Measurements from ENCODE around the gene MACROD2.

DNA sequence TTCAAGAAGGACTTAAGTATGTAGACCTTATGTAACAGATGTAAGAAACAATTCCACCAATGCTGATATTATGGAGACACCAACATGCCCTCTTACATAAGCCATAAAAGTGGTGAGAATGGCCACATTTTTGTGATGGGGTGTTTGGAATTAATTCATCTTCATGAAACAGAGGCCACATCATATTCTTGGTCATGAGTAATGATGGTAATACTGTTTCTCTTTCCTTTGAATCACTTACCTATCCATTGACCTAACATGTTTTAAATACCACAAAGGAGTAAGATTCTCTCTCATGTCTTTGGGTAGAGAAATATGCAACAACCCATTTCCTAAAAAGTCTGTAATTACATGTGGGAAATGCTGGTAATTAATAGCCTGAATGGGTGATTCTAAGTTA is 887.5 kb downstream of the MACROD2 start:
- TF ChIP-seq, protein P1, sequence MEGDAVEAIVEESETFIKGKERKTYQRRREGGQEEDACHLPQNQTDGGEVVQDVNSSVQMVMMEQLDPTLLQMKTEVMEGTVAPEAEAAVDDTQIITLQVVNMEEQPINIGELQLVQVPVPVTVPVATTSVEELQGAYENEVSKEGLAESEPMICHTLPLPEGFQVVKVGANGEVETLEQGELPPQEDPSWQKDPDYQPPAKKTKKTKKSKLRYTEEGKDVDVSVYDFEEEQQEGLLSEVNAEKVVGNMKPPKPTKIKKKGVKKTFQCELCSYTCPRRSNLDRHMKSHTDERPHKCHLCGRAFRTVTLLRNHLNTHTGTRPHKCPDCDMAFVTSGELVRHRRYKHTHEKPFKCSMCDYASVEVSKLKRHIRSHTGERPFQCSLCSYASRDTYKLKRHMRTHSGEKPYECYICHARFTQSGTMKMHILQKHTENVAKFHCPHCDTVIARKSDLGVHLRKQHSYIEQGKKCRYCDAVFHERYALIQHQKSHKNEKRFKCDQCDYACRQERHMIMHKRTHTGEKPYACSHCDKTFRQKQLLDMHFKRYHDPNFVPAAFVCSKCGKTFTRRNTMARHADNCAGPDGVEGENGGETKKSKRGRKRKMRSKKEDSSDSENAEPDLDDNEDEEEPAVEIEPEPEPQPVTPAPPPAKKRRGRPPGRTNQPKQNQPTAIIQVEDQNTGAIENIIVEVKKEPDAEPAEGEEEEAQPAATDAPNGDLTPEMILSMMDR (IDR thresholded peaks at IDR 0.05; ENCODE audit: insufficient read depth, low read depth, low read length) = no peak
- no peak for TF ChIP-seq EZH2 (IDR thresholded peaks at IDR 0.05; ENCODE audit: insufficient read depth, low read length)
